HG03280 (cell line): ENCODE measurements around the gene KRTCAP2.
A peak's percentile ranks its signal among the peaks of the same experiment; 100 is the strongest.
"Not testable (repeated sequence)": the region's sequence is repeated elsewhere in the genome, so short reads cannot be mapped to it uniquely, and the experiment has no call there.

ENCODE experiments used
- ATAC-seq: cut with Tn5 transposase; IDR thresholded peaks from one replicate; pipeline ENCODE4 v1.9.1; 2021; ENCODE audit warnings: mild to moderate bottlenecking, moderate library complexity; ENCODE audit not compliant: unreplicated experiment

Gene KRTCAP2

GRCh38 chr1:155170101-155170785, 2.9 kb downstream of the KRTCAP2 start:
- no peak for ATAC-seq

- ATAC-seq, result no peak
Measured at GRCh38 chr1:155169541-155169940, 3.6 kb downstream of the KRTCAP2 start.

GRCh38 chr1:155168456-155169210, 4.5 kb downstream of the KRTCAP2 start:
- no peak for ATAC-seq

GRCh38 chr1:155168105-155168445, 5.0 kb downstream of the KRTCAP2 start:
- not testable (repeated sequence) for ATAC-seq

GRCh38 chr1:155167166-155168104, 5.7 kb downstream of the KRTCAP2 start:
- ATAC-seq, result no peak

GRCh38 chr1:155166471-155167165, 6.5 kb downstream of the KRTCAP2 start:
- no peak for ATAC-seq

- no peak for ATAC-seq
Measured at GRCh38 chr1:155166051-155166470, 7.0 kb downstream of the KRTCAP2 start.

- not testable (repeated sequence) for ATAC-seq
Measured at GRCh38 chr1:155164625-155165024, 8.5 kb downstream of the KRTCAP2 start.

GRCh38 chr1:155163785-155164184, 9.3 kb downstream of the KRTCAP2 start:
- ATAC-seq, result not testable (repeated sequence)

- ATAC-seq, result not testable (repeated sequence)
Measured at GRCh38 chr1:155162631-155163030, 10.5 kb downstream of the KRTCAP2 start.

- no peak for ATAC-seq
Measured at GRCh38 chr1:155160128-155160527, 13.0 kb downstream of the KRTCAP2 start.

GRCh38 chr1:155158991-155159390, 14.1 kb downstream of the KRTCAP2 start:
- no peak for ATAC-seq

- not testable (repeated sequence) for ATAC-seq
Measured at GRCh38 chr1:155155996-155156643, 17.0 kb downstream of the KRTCAP2 start.

GRCh38 chr1:155145491-155145890, 27.6 kb downstream of the KRTCAP2 start:
- ATAC-seq, result no peak

GRCh38 chr1:155141749-155142148, 31.4 kb downstream of the KRTCAP2 start:
- no peak for ATAC-seq

GRCh38 chr1:155140630-155140953, 32.5 kb downstream of the KRTCAP2 start:
- no peak for ATAC-seq

GRCh38 chr1:155139895-155140629, 33.0 kb downstream of the KRTCAP2 start, which contains the start of gene DPM3:
TSS of gene DPM3 (minus strand) at chr1:155140531. CDS start at chr1:155140240, 291 bp downstream.
- ATAC-seq, result peak; percentile 66

GRCh38 chr1:155137154-155137949, 35.8 kb downstream of the KRTCAP2 start:
- ATAC-seq, result no peak

- no peak for ATAC-seq
Measured at GRCh38 chr1:155136748-155137147, 36.4 kb downstream of the KRTCAP2 start.
